ENCODE measurements around the gene PIEZO1.

PIEZO1 gene

GRCh38 chr16:88715312-88716190, 69.5 kb downstream of the PIEZO1 start:
- DNase-seq, result no peak

GRCh38 chr16:88714420-88715302, 70.4 kb downstream of the PIEZO1 start:
- no peak for DNase-seq

GRCh38 chr16:88713568-88714419, 71.2 kb downstream of the PIEZO1 start:
- no peak for DNase-seq

GRCh38 chr16:88713054-88713453, 72.0 kb downstream of the PIEZO1 start:
- DNase-seq, result no peak

GRCh38 chr16:88712362-88712979, 72.5 kb downstream of the PIEZO1 start:
- DNase-seq, result no peak

- DNase-seq, result no peak
Observed at GRCh38 chr16:88711750-88712340, 73.2 kb downstream of the PIEZO1 start.

GRCh38 chr16:88710556-88710955, 74.5 kb downstream of the PIEZO1 start:
- DNase-seq, result no peak

GRCh38 chr16:88706965-88707826, 77.8 kb downstream of the PIEZO1 start:
- DNase-seq, result no peak

- DNase-seq, result peak; percentile 82
Observed at GRCh38 chr16:88706229-88706964, 78.6 kb downstream of the PIEZO1 start, which contains the start of the genes CTU2 and RNF166. CTU2 (plus strand) TSS chr16:88706503; CDS start chr16:88706531, 28 bp downstream. RNF166 (minus strand) TSS chr16:88706408; CDS start chr16:88706325, 83 bp downstream.

GRCh38 chr16:88705801-88706228, 79.2 kb downstream of the PIEZO1 start:
- no peak for DNase-seq

GRCh38 chr16:88705076-88705684, 79.8 kb downstream of the PIEZO1 start:
- no peak for DNase-seq

- no peak for DNase-seq
Observed at GRCh38 chr16:88703486-88704309, 81.3 kb downstream of the PIEZO1 start.

GRCh38 chr16:88702371-88703210, 82.4 kb downstream of the PIEZO1 start:
- DNase-seq, result no peak

- no peak for DNase-seq
Observed at GRCh38 chr16:88701581-88702370, 83.2 kb downstream of the PIEZO1 start.

GRCh38 chr16:88700636-88701482, 84.2 kb downstream of the PIEZO1 start:
- peak; percentile 89 for DNase-seq

GRCh38 chr16:88700322-88700635, 84.7 kb downstream of the PIEZO1 start:
- no peak for DNase-seq

Data from HCEC 1CT (cell line).